Hepatocyte (in vitro differentiated cells): ENCODE measurements around the gene ECSCR.

ENCODE experiments used
- EZH2 ChIP-seq: fragments of 200-600 bp; sonication (generic); IDR thresholded peaks from 2 replicates; pipeline ENCODE4 v1.6.1; 2016; ENCODE audit warnings: antibody characterized with exemption, mild to moderate bottlenecking, borderline replicate concordance
- EZH2phosphoT487 ChIP-seq: fragments of 200-600 bp; sonication (generic); IDR thresholded peaks from one replicate; pipeline ENCODE4 v1.6.1; 2018; ENCODE audit warnings: antibody characterized with exemption, mild to moderate bottlenecking, low read depth, moderate library complexity; ENCODE audit not compliant: unreplicated experiment, severe bottlenecking
- TF ChIP-seq, protein P1 (sequence below): fragments of 200-600 bp; sonication (generic); IDR thresholded peaks from 2 replicates; pipeline ENCODE4 v1.5.1; 2016; ENCODE audit warnings: antibody characterized with exemption, mild to moderate bottlenecking; ENCODE audit not compliant: poor library complexity

DNA sequence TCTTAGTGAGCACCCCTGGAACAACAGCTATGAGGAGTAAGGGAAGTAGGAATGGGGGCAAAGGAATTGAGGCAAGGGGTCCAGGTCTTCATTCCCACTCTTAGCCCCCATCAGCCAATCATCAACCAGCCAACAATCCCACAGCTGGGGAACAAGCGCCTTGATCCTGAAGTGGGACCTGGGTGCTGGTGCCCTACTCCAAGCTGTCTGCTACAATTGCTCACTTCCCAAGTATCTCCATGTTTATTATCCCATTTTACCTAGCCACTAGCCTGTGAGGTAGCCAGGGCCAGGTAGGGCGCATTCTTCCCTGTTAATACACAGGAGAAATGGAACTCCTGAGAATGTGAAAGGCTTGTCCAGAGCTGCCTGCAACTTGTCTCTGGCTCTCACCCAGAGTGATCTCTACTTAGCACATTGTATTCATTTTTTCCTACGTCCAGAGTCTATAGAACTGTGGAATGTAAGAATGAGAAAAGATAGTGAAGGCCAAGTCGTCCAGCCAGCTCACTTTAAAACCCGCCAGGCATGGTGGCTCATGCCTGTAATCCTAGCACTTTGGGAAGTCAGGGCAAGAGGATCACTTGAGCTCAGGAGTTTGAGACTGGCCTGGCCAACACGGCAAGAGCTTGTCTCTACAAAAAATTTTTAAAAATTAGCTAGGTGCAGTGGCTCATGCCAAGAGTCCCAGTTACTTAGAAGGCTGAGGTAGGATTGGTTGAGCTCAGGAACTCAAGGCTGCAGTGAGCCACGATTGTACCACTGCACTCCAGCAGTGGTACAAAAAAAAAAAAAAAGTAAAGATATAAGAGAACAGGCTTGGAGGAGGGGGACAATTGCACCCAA is 17.0 kb downstream of the ECSCR start:
- TF ChIP-seq, protein P1, sequence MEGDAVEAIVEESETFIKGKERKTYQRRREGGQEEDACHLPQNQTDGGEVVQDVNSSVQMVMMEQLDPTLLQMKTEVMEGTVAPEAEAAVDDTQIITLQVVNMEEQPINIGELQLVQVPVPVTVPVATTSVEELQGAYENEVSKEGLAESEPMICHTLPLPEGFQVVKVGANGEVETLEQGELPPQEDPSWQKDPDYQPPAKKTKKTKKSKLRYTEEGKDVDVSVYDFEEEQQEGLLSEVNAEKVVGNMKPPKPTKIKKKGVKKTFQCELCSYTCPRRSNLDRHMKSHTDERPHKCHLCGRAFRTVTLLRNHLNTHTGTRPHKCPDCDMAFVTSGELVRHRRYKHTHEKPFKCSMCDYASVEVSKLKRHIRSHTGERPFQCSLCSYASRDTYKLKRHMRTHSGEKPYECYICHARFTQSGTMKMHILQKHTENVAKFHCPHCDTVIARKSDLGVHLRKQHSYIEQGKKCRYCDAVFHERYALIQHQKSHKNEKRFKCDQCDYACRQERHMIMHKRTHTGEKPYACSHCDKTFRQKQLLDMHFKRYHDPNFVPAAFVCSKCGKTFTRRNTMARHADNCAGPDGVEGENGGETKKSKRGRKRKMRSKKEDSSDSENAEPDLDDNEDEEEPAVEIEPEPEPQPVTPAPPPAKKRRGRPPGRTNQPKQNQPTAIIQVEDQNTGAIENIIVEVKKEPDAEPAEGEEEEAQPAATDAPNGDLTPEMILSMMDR: no peak
- TF ChIP-seq EZH2phosphoT487: no peak
- no peak for TF ChIP-seq EZH2
